Ishikawa (cell line): Measurements from ENCODE around the gene SWT1.

Source experiments
- CEBPB ChIP-seq: IDR thresholded peaks from 2 replicates; pipeline ENCODE4 v1.6.1; 2012
- CREB1 ChIP-seq: IDR thresholded peaks from 2 replicates; pipeline ENCODE4 v1.6.1; 2012; ENCODE audit warnings: low read depth
- EGR1 ChIP-seq: IDR thresholded peaks from 2 replicates; pipeline ENCODE4 v1.6.1; 2012
- EP300 ChIP-seq: IDR thresholded peaks from 2 replicates; pipeline ENCODE4 v1.6.1; 2012; ENCODE audit warnings: borderline replicate concordance
- FOXM1 ChIP-seq: IDR thresholded peaks from 2 replicates; pipeline ENCODE4 v1.6.1; 2012; ENCODE audit warnings: low read depth, borderline replicate concordance
- MAX ChIP-seq: IDR thresholded peaks from 2 replicates; pipeline ENCODE4 v1.6.1; 2012
- NFIC ChIP-seq: IDR thresholded peaks from 2 replicates; pipeline ENCODE4 v1.6.1; 2012
- RAD21 ChIP-seq: IDR thresholded peaks from 2 replicates; pipeline ENCODE4 v1.6.1; 2012; ENCODE audit warnings: low read depth
- REST ChIP-seq: IDR thresholded peaks from 2 replicates; pipeline ENCODE4 v1.6.1; 2012; ENCODE audit warnings: low read depth, mild to moderate bottlenecking
- TAF1 ChIP-seq: IDR thresholded peaks from 2 replicates; pipeline ENCODE4 v1.6.1; 2012; ENCODE audit warnings: low read depth, mild to moderate bottlenecking
- TCF12 ChIP-seq: IDR thresholded peaks from 2 replicates; pipeline ENCODE4 v1.6.1; 2012; ENCODE audit warnings: low read depth
- TEAD4 ChIP-seq: IDR thresholded peaks from 2 replicates; pipeline ENCODE4 v1.6.1; 2012
- USF1 ChIP-seq: IDR thresholded peaks from 2 replicates; pipeline ENCODE4 v1.6.1; 2012
- YY1 ChIP-seq: IDR thresholded peaks from 2 replicates; pipeline ENCODE4 v1.6.1; 2012; ENCODE audit warnings: low read depth
- ZBTB7A ChIP-seq: IDR thresholded peaks from 2 replicates; pipeline ENCODE4 v1.6.1; 2012; ENCODE audit warnings: low read depth

Gene SWT1

GRCh38 chr1:185162491-185162890 lies 5.5 kb downstream of the SWT1 start:
- TF ChIP-seq TCF12: no peak
- no peak for TF ChIP-seq EP300
- TF ChIP-seq RAD21: no peak
- no peak for TF ChIP-seq TEAD4
- no peak for TF ChIP-seq MAX
- no peak for TF ChIP-seq EGR1
- no peak for TF ChIP-seq ZBTB7A
- no peak for TF ChIP-seq CEBPB
- TF ChIP-seq CREB1: no peak
- TF ChIP-seq YY1: no peak
- TF ChIP-seq FOXM1: no peak
- TF ChIP-seq TAF1: no peak
- TF ChIP-seq REST: no peak
- no peak for TF ChIP-seq USF1
- no peak for TF ChIP-seq NFIC

- no peak for TF ChIP-seq USF1
- TF ChIP-seq ZBTB7A: no peak
- TF ChIP-seq TCF12: no peak
- no peak for TF ChIP-seq FOXM1
- no peak for TF ChIP-seq EP300
- TF ChIP-seq CEBPB: no peak
- no peak for TF ChIP-seq NFIC
- no peak for TF ChIP-seq RAD21
- no peak for TF ChIP-seq CREB1
- no peak for TF ChIP-seq YY1
- TF ChIP-seq REST: no peak
- no peak for TF ChIP-seq TAF1
These were observed 9.1 kb downstream of the SWT1 start for GRCh38 chr1:185166106-185166505.

- TF ChIP-seq RAD21: peak; percentile 76
- no peak for TF ChIP-seq TEAD4
- no peak for TF ChIP-seq EP300
- TF ChIP-seq TAF1: no peak
- TF ChIP-seq CREB1: no peak
These were observed 13.4 kb downstream of the SWT1 start for GRCh38 chr1:185170291-185170848.

- TF ChIP-seq TEAD4 (no peak), YY1 (no peak), TCF12 (no peak), RAD21 (no peak), NFIC (no peak), FOXM1 (no peak), CEBPB (no peak), ZBTB7A (no peak), TAF1 (no peak), USF1 (no peak), REST (no peak), CREB1 (no peak), EP300 (no peak), MAX (no peak), EGR1 (no peak)
These were observed 36.8 kb downstream of the SWT1 start for GRCh38 chr1:185193756-185194155.
